Inferior parietal cortex (tissue), 1 donor: ENCODE results near the gene GPA33.
"Not testable (repeated sequence)": the region's sequence is repeated elsewhere in the genome, so short reads cannot be mapped to it uniquely, and the experiment has no call there.

Experiments
- DNase-seq: peaks from one replicate; pipeline ENCODE4 v3.0.0-alpha.2; 2016; ENCODE audit errors: extremely low spot score

Gene GPA33

DNA sequence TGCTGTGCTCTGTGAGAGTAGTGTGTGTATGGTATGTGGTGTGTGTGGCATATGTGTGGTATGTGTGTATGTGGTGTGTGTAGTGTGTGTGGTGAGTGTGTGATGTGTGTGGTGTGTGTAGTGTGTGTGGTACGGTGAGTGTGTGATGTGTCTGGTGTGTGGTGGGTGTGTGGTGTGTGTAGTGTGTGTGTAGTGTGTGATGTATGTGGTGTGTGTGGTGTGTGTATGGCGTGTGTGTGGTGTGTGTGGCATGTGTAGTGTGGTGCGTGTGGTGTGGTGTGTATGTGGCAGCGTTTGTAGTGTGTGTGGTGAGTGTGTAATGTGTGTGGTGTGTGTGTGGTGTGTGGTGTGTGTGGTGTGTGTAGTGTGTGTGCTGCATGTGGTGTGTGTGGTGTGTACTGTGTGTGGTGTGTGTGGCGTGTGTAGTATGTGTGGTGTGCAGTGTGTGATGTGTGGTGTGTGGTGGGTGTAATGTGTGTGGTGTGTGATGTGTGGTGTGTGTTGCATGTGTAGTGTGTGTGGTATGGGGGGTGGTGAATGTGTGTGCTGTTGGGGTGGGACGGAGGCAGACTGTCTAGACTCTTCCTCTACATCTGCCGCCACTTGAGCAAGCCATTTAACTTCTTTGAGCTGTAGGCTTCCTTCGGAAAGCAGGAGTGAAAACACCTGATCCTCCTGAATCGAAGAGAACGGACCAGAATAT is 33.5 kb downstream of the GPA33 start:
- DNase-seq = no peak

DNA sequence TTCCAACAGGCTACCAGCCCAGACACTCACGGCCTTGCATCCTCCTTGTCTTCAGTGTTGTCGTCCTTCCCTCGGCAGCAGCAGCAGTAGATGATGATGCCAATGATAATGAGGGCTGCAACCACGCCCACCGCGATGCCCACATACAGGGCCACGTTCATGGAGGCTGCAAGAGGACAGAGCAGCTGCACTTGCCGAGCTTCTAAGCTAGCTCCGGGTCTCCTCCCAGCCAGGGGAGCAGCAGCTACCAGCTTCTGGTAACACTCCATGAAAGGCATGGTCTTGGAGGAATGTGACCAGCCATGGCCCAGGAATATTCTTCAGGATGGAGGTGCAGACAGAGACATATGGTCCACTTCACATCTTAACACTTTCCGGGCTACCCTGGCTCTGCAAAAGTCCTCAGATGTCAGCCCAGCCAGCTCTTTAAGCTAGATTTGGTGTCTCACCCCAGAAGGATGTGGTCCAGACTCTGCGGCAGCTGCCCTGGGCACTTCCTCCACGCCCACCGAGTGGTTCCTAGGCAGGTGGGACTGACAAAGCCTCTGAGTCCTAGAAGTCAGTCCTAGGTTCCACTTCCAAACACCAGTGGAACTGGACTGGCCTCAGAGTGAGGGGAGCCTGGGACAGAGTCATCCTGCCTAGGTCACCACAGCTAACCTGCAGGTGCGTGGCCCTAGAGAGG is 35.1 kb downstream of the GPA33 start:
- DNase-seq = no peak

DNA sequence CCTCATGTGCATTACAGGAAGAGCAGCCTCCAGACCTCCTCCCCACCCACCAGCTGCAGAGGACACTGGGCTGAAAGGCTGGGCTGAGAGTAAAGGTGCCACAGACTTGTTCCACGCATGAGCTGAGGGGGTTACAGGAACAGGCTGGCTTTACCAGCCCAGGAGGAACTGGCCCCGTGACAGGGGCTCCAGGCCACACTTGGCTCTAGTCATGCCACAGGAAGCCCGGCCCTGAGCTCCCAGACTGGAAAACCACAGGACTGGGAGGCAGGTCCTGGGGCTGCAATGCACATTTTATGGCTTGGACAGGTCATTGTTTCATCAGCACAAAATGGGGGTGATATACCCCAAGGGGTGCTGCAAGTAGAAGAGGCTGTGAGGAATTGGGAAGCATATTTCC is 35.6 kb downstream of the GPA33 start:
- DNase-seq = no peak

DNA sequence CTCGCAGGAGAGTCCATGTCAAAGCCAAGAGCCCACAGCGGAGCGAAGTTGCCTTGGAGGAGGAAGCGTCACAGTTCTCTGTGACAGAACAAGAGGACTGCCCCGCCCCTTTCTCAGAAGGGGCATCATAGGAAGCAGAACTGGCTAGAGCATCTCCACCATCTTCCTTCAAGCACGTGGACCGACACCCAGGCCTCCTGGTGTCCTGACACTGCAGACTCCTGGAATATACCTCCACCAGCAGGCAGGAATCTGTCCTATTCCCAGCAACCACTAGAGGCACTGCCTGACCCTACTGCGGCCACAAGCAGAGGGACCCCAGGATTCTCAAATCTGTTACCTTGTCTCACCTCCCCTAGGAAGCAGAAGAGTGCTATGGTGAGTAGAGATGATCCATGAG is 37.8 kb downstream of the GPA33 start:
- no peak for DNase-seq

DNA sequence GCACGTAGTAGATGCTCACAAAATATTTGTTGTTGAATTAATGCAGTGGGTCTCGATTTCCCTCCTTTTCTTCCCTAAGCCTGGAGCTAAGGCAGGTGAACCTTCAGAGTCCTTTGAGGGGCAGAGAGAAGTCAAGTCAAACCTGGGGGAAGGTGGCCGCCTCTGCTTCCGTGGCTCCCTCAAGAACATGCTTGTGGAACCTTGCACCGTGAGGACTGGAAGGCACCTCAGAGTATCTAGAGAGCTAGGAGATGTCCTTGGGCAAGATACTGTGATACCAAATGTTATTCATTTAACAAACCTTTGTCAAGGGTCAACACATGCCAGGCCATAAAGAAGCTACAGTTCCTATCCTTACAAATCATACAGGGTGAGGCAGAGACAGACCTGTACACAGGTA is 38.3 kb downstream of the GPA33 start:
- no peak for DNase-seq

DNA sequence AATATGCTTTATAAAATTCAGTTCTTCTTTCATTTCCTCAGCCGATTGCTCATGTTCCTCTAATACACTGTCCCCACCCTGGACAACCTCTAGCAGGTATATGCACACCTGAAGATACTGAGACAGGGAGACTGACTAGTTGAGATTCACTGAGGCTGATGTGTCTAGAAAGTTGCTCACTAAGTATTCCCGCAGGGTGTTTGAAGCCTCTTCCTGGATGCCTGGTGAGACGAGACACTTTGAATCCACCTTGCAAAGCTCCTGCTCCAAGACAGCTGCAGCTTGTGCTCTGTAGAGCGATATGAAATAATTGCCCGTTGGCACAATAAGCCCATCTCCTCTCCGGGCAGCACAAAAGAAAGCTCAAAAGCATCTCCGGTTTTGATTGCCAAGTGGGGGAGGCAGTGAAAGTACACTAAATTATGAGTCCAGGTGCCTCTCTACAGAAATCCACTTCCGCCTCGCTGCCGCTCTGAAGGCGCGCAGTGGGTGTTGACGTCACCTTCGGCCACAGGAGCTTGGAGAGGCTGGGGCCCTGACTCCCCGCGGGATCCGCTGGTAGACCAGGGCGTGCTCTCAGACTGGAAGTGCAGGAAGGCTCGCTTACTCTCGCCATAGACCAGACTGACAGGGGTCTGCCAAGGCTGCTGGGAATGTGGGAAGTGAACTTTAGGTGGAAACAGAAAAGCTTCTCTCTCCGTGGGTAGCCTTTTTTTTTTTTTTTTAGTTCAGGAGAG is 46.3 kb downstream of the GPA33 start:
- peak; percentile 42 for DNase-seq

DNA sequence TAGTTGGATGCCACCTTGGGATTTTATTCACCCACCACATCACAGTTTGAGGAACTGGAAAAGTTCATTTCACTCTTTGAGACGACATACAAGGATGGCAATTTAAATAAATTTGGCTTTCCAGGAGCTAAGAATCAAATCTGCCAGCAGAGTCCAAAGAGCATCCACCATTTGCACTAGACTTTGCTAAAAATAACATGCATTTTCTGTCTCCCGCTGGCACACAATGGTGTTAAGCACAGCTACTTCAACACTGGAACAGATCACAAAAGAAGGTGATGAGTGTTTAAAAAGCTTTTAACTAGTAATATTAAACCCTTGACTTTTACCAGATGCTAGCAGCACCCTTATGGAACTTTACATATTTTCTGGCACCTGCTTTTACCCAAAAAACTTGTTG is 56.5 kb downstream of the GPA33 start:
- DNase-seq = no peak

DNA sequence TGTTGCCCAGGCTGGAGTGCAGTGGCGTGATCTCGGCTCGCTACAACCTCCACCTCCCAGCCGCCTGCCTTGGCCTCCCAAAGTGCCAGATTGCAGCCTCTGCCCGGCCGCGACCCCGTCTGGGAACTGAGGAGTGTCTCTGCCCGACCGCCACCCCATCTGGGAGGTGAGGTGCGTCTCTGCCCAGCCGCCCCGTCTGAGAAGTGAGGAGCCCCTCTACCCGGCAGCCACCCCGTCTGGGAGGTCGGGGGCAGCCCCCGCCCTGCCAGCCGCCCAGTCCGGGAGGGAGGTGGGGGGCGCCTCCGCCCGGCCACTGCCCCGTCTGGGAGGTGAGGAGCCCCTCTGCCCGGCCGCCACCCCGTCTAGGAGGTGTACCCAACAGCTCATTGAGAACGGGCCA is 60.6 kb downstream of the GPA33 start:
- not testable (repeated sequence) for DNase-seq

DNA sequence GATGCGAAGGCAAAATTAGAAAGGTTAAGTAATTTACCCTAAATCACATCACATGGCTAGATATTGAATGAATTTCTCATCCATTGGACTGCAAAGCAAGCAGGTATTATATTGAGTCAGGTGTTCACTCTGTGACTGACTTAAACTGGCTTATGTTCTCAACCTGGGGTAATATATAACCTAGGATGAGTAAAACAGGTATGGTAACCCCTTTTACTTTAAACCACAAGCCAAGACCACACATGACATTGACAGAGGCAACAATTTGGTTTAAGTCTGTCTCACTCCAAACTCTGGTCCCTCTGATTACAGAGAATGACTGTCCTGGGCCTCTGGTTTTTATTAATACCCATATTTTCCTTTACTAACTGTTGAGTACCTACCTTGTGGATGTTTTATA is 67.8 kb downstream of the GPA33 start:
- DNase-seq = no peak

DNA sequence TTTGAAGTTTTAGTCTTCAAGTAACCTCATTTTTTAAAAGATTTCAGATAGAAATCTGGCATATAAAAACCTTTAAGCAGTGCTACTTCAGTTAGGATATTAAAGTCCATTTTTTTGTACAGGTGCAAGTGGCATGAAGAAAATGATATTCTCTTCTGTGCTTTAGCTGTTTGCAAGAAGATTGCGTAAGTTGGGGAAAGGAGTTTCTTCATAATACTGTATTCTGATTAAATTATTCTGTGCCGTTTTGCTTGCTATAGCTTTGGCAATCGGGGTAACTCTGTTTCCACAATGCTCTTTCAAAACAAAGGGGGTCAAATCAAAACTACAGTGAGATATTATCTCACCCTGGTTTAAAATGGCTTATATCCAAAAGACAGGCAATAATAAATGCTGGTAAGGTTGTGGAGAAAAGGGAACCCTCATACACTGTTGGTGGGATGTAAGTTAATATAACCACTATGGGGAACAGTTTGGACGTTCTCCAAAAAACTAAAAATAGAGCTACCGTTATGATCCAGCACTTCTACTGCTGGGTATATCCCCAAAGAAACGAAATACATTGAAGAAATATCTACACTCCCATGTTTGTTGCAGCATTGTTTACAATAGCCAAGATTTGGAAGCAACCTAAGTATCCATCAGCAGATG is 74.0 kb downstream of the GPA33 start:
- no peak for DNase-seq

DNA sequence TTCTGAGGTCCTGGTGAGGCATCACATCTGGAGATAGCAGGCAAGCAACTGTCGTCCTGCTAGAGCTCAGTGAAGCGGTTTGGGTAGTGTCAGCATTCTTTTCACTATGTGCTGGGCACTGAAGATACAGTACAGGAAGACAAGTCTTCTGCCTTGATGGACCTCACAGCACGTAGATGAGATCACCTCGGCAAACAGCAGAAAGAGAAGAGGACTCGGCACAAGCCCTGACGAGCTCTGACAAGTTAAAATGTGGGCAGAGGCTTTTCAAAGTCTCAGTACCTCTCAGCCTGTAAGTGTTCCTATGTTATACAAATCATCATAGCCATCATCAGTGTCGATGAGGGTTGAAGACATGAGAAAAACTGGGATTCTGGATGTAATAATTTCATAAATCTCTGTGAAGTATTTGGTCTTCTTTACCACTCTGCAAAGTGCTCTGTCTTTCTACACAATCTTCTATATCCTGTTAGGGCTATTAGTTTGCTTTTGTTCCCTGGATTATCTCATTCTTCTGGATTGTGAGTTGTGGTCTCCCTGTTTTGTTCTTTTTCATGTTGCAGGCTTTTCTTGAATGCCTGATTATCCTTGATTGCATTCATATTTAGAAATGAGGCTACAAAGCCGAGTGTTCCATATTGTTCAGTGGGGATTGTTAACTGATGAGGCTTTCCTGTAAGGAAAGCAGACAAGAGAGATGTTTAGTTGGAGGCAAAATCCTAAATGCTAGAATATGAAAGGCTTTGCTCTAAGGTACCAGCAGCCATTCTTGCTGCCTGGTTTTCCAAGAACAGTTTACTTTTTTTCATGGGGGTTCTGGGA is 76.9 kb downstream of the GPA33 start:
- DNase-seq = no peak

DNA sequence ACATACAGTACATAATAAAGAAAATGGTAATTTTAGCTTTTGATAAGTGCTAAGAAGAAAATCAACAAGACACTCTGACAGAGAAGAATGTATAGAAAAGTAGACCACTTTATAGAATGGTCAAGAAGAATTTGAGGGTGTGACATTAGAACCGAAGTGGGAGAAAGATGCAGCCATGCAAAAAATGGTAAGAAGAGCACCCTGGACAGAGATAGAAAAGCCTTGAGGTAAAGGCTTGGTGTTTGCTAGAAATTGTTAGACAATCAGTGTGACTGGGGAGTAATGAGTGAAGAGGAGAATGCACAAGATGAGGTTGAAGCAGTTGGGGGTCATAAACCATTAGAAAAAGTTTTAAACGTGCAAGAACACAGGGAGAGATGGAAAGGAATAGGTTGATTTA is 77.6 kb downstream of the GPA33 start:
- no peak for DNase-seq

DNA sequence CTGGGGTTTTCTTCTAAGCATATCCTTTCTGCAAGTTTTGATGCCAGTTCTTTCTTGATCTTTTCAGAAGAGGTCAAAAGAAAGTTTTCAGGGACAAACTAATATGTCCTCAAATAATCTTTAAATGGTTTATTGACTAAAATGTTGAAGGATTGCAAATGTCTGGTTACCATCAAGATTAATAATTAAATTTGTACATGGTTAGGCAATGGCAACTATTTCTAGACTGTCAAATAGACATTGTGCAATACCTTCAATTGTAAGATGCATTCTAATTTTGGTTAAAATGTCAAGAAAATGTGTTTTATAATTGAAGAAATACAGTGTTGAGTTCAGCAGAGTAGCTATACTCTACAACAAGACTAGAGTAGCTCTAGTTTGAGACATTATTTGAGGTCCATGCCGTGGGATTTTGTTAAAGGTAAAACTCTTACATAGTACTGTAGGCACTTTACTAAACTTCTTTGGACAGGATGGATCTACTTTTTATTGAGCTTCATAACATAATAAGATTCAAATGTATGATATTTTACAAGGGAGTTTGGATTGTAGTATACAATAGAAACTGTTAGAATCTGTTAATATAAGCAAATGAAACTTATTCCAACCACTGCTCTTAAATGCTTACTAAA is 78.5 kb downstream of the GPA33 start:
- DNase-seq = no peak

DNA sequence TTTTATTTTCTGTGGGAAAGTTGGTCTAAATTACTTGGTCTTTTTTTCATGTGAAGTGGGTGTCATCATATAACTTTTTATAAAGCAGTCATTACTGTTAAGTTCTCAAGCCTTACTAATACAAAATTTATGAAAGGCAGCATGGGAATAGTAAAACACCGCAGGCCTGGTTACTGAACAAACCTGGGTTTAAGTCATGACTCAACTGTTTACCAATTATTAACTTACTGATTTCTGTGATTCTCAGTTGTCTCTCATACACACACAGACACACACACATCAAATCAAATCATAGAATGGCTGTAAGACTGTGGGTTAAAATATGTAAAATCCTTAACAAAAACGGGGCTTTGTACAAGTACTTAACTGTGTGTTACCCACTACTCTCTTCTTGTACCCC is 86.5 kb downstream of the GPA33 start:
- no peak for DNase-seq
